Daoy (cell line): ENCODE data around the gene GATC. TPM values are rescaled to one million over a fixed set of nuclear protein-coding genes. Genes with fewer than 3 reads are reported as not detected.

Experiments used
- DNase-seq: peaks from one replicate; pipeline ENCODE4 v3.0.0-alpha.2; 2015; ENCODE audit warnings: low read depth
- total RNA-seq: library from RNA; depleted of rRNA; stranded (reverse); fragments of >200 nt; shearing (Covaris generic); gene quantifications from 2 replicates; pipeline ENCODE4 v1.2.3, GENCODE V29; 2014; rRNA removed

The GATC gene
- total RNA-seq, 1 experiment from 2014 or later = 35.4 TPM

DNA sequence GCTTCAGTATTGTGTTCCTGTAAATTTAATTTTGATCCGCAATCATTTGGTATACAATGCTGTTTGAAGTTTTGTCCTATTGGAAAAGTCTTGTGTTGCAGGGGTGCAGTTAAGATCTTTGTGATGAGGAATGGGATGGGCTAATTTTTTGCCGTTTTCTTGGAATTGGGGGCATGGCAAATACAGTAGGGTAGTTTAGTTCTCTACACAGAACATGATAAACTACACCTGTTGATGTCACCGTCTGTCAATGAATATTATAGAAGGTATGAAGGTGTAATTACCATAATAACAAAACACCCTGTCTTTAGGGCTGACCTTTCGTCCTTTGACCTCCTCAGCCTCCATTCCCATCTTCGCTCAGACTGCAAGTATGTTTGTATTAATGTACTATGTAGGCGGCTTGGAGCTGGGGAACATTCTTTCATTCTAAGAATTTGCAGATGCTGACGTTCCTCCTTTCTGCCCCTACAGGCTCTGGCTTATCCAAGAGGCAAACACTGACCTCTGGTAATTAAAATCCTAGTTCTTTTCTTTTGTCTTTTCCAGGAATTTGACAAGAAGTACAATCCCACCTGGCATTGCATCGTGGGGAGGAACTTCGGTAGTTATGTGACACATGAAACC is 51.4 kb downstream of the GATC start:
- DNase-seq = no peak

DNA sequence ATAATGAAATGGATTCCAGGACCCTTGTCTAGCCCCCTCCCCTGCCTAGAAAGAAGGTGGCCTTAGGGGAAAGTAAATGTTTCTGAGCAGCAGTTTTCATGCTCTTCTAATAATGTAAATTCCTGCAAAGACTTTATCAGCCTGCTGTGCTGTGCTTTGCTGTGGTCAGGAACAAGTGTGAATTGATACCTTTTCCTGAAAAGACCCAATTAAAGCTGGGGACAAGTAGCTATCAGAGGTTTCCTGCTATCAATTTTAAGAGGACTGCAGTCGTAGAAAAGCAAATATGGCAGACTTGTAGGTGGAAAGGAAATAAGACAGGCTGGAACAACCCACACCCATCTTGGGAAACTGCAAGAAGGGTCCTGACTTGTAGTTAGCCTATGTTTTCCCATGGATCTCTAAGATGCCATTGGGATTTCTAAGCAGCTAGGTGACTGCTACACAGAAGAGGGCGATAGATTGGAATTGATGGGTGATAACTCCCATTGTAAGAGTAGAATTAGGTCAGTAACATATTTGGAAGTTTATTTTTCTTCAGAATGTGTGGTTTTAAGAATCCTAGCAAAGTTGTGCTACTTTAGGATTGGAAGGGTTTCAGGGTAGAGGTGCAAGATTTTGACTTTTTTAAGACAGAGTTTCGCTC is 52.7 kb downstream of the GATC start:
- DNase-seq = no peak

DNA sequence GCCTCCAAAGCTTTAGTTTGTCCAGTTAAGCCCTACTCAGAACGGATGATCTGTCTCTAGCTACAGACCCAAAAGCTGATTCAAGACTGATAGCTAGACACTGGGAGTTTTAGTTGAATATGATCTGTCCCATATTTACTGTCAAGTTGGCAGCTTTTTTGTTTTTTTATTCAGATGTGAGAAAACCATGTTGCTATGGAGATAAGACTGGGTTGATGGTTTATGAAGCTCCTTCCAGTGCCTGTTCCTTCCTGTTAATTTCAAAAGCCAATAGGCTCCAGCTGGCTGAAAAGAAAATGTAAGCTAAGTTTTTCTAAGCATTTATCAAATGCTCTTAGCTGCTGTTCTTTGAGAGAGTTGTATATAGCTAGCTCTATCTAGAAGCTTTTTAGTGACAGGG is 54.3 kb downstream of the GATC start:
- DNase-seq = no peak

DNA sequence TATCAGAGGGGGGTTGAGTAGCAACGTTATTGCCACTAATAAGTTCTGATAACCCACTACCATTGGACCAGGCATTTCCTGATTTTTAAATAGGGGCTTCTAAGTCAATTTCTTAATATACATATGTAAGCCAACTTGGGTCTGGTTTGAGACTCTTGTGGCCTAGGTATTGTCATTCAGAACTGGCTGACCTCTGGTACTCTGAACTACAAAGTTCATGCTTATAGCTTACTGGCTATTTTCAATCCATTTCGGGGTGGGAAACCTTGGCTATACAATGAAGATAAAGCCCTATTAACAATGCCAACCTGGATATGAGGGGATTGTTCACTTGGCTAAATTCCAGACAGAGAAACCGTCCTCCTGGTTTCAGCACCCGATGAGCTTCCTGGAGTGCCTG is 58.3 kb downstream of the GATC start:
- no peak for DNase-seq

DNA sequence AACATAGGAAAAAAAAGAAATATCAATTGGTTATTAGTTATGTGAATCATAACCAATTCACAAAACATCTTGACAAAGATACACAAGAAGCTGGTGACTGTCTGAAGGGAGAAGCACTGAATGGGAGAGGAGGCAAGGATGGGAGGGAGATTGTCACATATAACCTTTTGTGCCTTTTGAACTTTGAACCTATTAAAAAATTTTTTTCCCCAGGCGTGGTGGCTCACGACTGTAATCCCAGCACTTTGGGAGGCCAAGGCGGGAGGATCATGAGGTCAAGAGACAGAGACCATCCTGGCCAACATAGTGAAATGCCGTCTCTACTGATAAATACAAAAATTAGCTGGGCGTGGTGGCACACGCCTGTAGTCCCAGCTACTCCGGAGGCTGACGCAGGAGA is 62.3 kb downstream of the GATC start:
- no peak for DNase-seq

Other genes with a start within 250 kb of the GATC start
- 3,089 and 3,166 TPM in 2 replicates for gene RPLP0, start 245.3 kb upstream of the GATC start, total RNA-seq
- gene PXN, start 180.7 kb upstream of the GATC start, total RNA-seq = 57.8 and 61.8 TPM in 2 replicates
- gene RNU4-2, start 154.5 kb upstream of the GATC start, total RNA-seq = under 0.01 TPM in 2 replicates
- under 0.01 TPM in 2 replicates for gene RNU4-1, start 153.2 kb upstream of the GATC start, total RNA-seq
- 1.8 and 5.6 TPM in 2 replicates for gene SIRT4, start 144.1 kb upstream of the GATC start, total RNA-seq
- not detected in 2 replicates for gene PLA2G1B, start 118.7 kb upstream of the GATC start, total RNA-seq
- 0.33 and 3.1 TPM in 2 replicates for gene MSI1, start 77.3 kb upstream of the GATC start, total RNA-seq
- gene COX6A1, start 8.3 kb upstream of the GATC start, total RNA-seq = 944 and 961 TPM in 2 replicates
- gene TRIAP1, start 60 bp upstream of the GATC start, total RNA-seq = 34.3 and 50.1 TPM in 2 replicates
- gene SRSF9, start 23.3 kb downstream of the GATC start, total RNA-seq = 267 and 282 TPM in 2 replicates
- 483 and 582 TPM in 2 replicates for gene DYNLL1, start 49.7 kb downstream of the GATC start, total RNA-seq
- 55.1 and 67.4 TPM in 2 replicates for gene COQ5, start 82.7 kb downstream of the GATC start, total RNA-seq
- 74.5 and 92.7 TPM in 2 replicates for gene RNF10, start 87.9 kb downstream of the GATC start, total RNA-seq
- 96.2 and 96.8 TPM in 2 replicates for gene POP5, start 135.0 kb downstream of the GATC start, total RNA-seq
- gene CABP1, start 194.2 kb downstream of the GATC start, total RNA-seq = 0.17 TPM in 1 of 2 replicates, not detected in the other
- 93.7 and 108 TPM in 2 replicates for gene MLEC, start 240.7 kb downstream of the GATC start, total RNA-seq